Astrocyte of the spinal cord (primary cell): Measurements from ENCODE around the gene CCDC192.

ENCODE experiments used
- DNase-seq: peaks from one replicate; pipeline ENCODE4 v3.0.0; 2011; ENCODE audit warnings: low read depth, low spot score
- H3K4me3 ChIP-seq: 2 replicates; pipeline ENCODE4 v1.5.1; 2011; ENCODE audit warnings: low read depth, mild to moderate bottlenecking, low read length, moderate library complexity
- CTCF ChIP-seq: IDR thresholded peaks from 2 replicates; pipeline ENCODE4 v1.5.1; 2012; ENCODE audit warnings: low read depth, mild to moderate bottlenecking, low read length, inconsistent platforms
- in situ Hi-C: cut with HindIII; loops from 2 replicates; pipeline ENCODE4 v1.10.0; 2017; ENCODE audit warnings: low sequenced_read_pairs

The CCDC192 gene

GRCh38 chr5:127975961-127976360 lies 272.8 kb downstream of the CCDC192 start:
- DNase-seq = no peak
- in situ Hi-C loops = no loop called here
- peak; percentile 20 for TF ChIP-seq CTCF
- no peak overlapping the region for H3K4me3 ChIP-seq

- in situ Hi-C loops = no loop called here
- DNase-seq = no peak
- no peak for TF ChIP-seq CTCF
- H3K4me3 ChIP-seq = no peak overlapping the region
These were observed 273.3 kb downstream of the CCDC192 start for GRCh38 chr5:127976525-127976924.

- in situ Hi-C loops = no loop called here
- TF ChIP-seq CTCF = no peak
- no peak overlapping the region for H3K4me3 ChIP-seq
- DNase-seq = peak; percentile 5
These were observed 274.0 kb downstream of the CCDC192 start for GRCh38 chr5:127976991-127977717.

GRCh38 chr5:127978738-127979300 lies 275.6 kb downstream of the CCDC192 start:
- in situ Hi-C loops = no loop called here
- no peak overlapping the region for H3K4me3 ChIP-seq
- TF ChIP-seq CTCF = no peak
- DNase-seq = no peak

- DNase-seq = no peak
- H3K4me3 ChIP-seq = no peak overlapping the region
- no peak for TF ChIP-seq CTCF
- in situ Hi-C loops = no loop called here
These were observed 276.3 kb downstream of the CCDC192 start for GRCh38 chr5:127979475-127979874.

- in situ Hi-C loops = no loop called here
- DNase-seq = no peak
- no peak for TF ChIP-seq CTCF
- H3K4me3 ChIP-seq = no peak overlapping the region
These were observed 277.7 kb downstream of the CCDC192 start for GRCh38 chr5:127980843-127981242.
